Left forelimb (tissue), 1 donor: ENCODE results near the gene UBE2C.
A peak's percentile ranks its signal among the peaks of the same experiment; 100 is the strongest.

Source experiments
- DNase-seq: peaks from one replicate; pipeline ENCODE4 v3.0.0-alpha.2; 2018; ENCODE audit warnings: low spot score

The UBE2C gene

GRCh38 chr20:45833030-45833882 is 20.8 kb downstream of the UBE2C start, which contains the start of gene SNX21:
Gene SNX21, plus strand, starts transcription at chr20:45833799. Its CDS starts 121 bp downstream, at chr20:45833920.
- DNase-seq, result peak; percentile 87

- DNase-seq, result peak; percentile 88
Measured at GRCh38 chr20:45833883-45834796, 21.7 kb downstream of the UBE2C start.

DNA sequence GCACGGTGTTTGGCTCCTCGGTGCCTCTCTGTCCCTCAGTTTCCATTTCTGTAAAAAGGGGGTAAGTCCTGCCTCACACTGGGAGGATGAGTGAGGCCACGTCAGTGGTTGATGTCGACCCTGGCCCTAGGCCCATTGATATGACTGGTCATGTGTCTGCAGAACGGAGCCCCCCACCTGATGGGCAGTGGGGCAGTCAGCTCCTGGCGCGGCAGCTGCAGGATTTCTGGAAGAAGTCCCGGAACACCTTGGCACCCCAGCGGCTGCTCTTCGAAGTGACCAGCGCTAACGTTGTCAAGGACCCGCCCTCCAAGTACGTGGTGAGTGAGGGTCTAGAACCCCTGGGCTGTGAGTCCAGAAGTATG is 22.3 kb downstream of the UBE2C start:
- DNase-seq, result no peak

- DNase-seq, result no peak
Measured at GRCh38 chr20:45835329-45835765, 22.9 kb downstream of the UBE2C start.

GRCh38 chr20:45835825-45836224 is 23.4 kb downstream of the UBE2C start:
- DNase-seq, result no peak

GRCh38 chr20:45836841-45837240 is 24.4 kb downstream of the UBE2C start:
- no peak for DNase-seq

DNA sequence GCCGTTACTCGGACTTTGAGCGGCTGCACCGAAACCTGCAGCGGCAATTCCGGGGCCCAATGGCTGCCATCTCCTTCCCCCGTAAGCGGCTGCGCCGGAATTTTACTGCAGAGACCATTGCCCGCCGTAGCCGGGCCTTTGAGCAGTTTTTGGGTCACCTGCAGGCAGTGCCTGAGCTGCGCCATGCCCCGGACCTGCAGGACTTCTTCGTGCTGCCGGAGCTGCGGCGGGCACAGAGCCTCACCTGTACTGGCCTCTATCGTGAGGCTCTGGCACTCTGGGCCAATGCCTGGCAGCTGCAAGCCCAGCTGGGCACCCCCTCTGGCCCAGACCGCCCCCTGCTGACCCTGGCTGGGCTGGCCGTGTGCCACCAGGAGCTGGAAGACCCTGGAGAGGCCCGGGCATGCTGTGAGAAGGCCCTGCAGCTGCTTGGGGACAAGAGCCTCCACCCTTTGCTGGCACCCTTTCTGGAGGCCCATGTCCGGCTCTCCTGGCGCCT is 28.3 kb downstream of the UBE2C start:
- DNase-seq, result no peak

- no peak for DNase-seq
Measured at GRCh38 chr20:45841407-45842129, 29.1 kb downstream of the UBE2C start.

DNA sequence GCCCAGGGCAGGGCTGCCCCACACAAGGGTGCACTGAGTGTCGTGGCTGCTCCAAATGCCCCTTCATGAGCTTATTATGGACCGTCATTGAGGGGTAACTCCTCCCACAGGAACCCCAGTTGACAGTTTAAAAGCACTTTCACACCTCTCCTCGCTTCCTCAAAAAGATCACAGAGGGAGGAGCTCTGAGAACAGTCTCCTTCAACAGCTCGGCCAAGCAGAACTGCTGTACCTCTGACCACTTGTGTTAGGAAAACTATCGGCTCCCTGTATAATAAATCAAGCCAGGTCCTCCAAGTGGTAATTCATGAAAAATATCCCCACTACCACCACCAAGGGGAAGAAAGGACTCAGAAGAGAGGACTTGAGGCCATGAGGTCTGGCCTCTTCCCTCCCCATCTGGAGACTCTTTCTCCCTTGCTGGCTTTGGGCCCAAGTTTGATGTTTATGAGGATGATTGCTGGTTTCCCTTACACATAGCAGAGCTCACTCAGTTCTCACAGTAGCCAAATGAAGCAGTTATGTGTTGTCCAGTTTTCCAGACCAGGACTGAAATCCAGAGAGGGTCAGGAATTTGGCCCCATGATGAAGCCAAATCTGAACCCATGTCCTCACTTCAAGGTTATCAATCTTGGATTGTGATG is 29.8 kb downstream of the UBE2C start:
- no peak for DNase-seq

GRCh38 chr20:45843506-45843905 is 31.1 kb downstream of the UBE2C start:
- no peak for DNase-seq

DNA sequence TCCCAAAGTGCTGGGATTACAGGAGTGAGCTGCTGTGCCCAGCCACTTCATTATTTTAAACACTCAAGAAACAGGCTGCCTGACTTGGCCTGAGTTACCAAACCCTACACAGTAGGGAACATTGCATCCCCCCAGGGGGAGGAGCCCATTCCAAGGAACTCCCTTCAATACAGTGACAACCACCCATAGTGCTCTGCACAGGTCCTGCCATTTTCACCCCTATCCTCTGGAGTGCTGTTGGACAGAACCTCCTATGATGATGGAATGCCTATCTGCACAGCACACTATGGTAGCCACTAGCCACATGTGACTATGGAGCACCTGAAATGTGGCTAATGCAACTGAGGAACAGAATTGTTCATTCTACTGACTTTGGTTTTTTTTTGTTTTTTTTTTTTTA is 33.0 kb downstream of the UBE2C start:
- no peak for DNase-seq

DNA sequence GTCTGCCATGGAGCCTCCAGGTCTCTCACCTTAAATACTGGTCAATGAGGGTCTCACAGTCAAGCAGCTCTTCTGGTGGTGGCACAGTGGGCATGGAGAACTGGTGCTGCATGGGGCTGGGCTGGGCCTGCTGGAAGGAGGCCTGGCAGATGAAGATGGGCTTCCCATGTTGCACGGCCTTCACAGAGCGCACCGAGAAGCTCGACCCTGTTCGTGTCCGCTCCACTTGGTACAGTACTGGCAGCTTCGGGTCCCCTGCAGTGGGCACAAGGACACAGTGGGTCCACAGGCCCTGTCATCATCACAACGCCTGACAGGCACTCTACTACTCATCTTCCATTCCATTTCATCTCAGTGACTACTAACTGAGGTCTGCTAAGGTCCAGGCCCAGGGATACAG is 36.0 kb downstream of the UBE2C start:
- no peak for DNase-seq

GRCh38 chr20:45848969-45849582 is 36.6 kb downstream of the UBE2C start:
- DNase-seq, result no peak

GRCh38 chr20:45850238-45850637 is 37.8 kb downstream of the UBE2C start:
- no peak for DNase-seq

GRCh38 chr20:45850926-45851325 is 38.5 kb downstream of the UBE2C start:
- DNase-seq, result no peak

DNA sequence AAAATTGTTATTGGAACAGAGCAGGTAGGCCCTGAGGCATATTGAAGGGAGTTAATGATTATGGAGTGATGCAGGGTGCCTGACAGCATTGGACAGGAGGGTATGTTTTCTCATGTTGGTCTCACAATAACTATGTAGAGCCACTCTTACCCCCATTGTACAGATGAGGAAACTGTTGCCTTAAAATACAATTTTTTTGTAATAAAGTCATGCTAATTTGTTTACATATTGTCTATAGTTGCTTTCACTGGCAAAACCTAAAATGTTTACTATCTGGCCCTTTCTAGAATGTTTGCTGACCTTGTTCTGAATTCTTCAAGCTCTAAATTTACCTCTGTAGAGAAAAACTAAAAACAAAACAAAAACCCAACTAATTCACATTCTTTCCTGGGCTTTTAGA is 39.1 kb downstream of the UBE2C start:
- DNase-seq, result no peak

DNA sequence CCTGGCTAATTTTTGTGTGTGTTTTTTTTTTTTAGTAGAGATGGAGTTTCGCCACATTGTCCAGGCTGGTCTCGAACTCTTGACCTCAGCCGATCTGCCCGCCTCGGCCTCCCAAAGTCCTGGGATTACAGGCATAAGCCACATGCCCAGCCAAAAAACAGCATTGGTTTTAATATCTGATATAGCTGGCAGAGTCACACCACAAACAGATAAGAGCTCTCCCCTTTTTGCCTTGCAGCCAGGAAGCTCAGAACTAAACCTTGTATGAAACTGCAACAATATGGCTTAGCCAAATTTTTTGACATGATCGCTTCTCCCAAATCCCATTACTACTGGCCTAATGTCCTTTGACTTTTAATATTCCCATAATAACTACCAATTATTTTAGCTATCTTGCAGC is 39.9 kb downstream of the UBE2C start:
- no peak for DNase-seq

DNA sequence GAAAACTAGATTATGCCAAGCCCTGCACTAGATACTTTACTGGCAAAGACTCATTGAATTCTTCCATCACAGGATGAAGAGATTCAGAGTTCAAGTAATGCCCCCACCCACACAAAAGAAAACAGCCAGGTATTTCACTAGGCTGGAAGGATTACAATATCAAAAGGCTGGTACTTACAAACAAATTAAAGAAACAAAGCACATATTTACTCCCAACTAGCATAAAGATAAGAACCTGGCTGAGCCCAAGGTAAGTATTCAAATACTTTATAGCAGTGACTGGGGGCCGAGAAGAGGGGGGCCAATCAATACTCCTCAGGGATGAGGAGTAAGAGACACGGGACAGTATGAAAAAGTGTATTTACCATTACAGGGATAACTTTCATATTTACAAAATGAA is 41.0 kb downstream of the UBE2C start:
- DNase-seq, result no peak

GRCh38 chr20:45857114-45857881 is 44.9 kb downstream of the UBE2C start, which contains the start of the genes ACOT8 and ZSWIM3:
Gene ACOT8, minus strand, starts transcription at chr20:45857392. Its CDS starts 77 bp downstream, at chr20:45857315.
Gene ZSWIM3, plus strand, starts transcription at chr20:45857614. Its CDS starts 212 bp downstream, at chr20:45857826.
- peak; percentile 93 for DNase-seq

- no peak for DNase-seq
Measured at GRCh38 chr20:45857882-45858216, 45.4 kb downstream of the UBE2C start.
